Dermis blood vessel endothelial cell (primary cell): ENCODE data around the gene PRKCI. TPM values are rescaled to one million over a fixed set of nuclear protein-coding genes. Genes with fewer than 3 reads are reported as not detected.
"Not testable (repeated sequence)": the region's sequence is repeated elsewhere in the genome, so short reads cannot be mapped to it uniquely, and the experiment has no call there.

Source experiments
- DNase-seq: peaks from one replicate; pipeline ENCODE4 v3.0.0; 2010
- total RNA-seq: library from RNA; depleted of rRNA; stranded (reverse); fragments of >200 nt; gene quantifications from 2 replicates; pipeline ENCODE4 v1.2.3, GENCODE V29; 2014

PRKCI gene
- total RNA-seq, 1 donor from 2014 or later: 32.8 TPM

DNA sequence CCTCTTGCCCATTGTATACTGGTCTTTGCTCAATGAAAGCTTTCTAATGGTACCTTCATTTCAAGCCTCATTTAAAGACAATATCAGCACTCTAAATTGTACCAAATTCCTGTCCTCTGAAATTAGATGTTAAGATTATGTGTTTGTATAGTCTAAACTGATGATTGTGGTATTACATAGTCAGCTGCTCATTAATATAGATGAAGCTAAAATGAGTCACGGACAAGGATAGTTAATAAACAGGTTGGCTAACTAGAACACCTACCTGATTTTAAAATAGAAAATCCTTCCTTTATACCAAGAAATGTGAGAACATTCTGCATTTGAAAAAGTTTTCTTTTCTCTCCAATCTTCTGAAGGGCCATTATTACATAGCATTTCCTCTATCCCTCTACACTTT is 2.9 kb downstream of the PRKCI start:
- no peak for DNase-seq

DNA sequence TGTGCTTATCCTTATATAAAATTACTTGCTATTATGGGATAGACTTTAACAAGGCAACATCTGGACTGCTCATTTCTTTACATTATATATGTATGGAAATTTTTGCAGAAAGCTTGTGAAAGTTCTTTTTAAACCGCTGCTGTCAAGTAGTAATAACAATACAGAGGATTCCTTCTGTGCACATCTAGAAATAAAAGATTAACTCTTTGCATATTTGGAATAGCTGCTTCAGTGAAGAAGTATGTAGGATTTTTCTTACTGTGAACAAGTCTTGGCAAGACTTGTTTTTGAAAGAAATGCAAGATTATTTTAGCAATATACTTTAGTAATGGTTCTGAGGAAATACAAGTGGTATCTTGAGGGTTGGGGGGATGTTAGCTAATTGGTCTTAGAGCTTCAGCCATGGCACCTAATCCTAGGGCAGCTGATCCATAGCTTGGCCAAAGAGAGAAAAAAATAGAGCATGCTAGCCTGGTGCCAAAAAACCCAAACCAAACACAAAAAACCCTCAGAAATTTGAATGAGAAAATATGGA is 4.3 kb downstream of the PRKCI start:
- no peak for DNase-seq

DNA sequence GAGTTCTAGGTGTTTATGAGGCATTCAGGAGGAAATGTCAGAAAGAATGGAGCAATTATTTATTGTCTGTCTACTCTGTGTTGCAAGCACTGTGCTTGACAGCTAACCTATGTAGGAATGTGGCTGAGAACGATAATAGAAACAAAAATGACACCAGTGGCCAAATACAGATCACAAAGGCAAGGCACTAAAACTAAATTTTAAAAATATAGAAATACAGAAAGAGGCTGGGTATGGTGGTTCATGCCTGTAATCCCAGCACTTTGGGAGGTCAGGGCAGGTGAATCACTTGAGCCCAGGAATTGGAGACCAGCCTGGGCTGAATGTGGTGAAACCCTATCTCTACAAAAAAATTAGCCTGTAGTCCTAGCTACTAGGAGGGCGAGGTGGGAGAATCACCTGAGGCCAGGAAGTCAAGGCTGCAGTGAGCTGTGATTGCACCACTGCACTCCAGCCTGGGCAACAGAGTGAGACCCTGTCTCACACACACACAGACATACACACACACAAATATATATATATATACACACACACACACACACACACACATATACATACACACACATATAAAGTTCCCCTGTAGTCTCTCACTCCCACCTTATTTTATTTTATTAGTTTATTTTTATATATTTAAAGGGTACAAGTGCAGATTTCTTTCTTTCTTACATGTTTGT is 6.0 kb downstream of the PRKCI start:
- DNase-seq: peak; percentile 7

DNA sequence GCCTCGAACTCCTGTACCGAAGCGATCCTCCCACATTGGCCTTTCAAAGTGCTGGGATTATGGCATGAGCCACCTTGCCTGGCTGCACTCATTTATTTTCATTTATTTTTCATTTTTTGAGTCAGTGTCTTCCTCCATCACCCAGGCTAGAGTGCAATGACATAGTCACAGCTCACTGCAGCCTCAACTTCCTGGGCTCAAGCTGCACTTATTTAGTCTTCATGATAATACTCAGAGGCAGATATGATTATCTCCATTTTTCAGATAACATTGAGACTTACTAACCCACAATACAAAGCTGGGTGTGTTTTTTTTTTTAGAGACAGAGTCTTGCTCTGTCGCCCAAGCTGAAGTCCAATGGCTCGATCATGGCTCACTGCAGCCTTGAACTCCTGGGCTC is 10.0 kb downstream of the PRKCI start:
- DNase-seq: no peak

DNA sequence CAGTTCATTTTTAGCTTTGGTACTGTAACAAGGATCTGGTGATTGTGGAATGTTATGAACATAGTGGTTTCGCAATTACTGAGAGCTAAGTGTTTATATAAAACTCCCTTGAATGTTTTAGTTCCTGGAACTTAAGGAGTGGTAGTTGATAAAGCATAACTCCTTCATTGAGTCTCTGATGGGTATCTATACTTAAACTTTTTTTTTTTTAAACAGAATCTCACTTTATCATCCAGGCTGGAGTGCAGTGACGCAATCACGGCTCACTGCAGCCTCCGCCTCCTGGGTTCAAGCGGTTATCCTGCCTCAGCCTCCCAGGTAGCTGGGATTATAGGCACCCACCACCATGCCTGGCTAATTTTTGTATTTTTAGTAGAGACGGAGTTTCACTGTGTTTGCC is 11.3 kb downstream of the PRKCI start:
- no peak for DNase-seq

DNA sequence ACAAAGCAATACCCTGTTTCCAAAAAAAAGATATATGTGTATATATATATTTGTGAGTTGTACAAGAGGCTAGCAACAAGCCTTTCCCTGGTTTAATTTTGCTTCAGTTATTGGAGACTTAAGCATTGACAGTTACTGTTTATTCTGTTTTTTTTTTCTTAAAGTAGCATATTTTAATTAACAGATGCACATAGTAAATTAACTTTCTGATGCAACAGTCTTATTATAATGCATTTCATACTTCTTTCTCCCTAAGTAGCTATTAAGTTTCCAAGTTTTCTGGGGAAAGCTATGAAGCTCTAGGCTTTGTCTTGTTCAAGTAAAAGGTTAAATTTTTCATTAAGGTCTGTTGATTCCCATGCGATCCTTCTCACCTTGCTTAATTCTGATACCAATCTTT is 17.9 kb downstream of the PRKCI start:
- DNase-seq: no peak

DNA sequence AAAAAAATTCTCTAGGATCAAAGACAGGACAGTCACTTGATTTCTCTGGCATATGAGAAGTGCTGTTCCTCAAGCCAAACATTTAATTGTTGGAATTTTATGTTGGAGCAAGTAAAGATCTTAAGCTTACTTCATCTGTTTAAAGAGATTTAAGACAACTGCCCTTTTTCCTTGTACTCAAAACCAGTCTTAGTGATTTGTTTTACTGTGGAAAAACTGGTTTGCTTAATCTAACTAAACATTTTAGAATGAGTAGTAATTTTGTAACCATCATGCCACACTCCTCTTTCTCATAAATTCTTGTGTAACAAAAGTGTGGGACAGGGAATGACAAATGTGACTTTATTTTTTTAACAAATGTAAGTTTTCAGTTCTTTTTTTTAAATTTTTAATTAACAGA is 18.4 kb downstream of the PRKCI start:
- no peak for DNase-seq

DNA sequence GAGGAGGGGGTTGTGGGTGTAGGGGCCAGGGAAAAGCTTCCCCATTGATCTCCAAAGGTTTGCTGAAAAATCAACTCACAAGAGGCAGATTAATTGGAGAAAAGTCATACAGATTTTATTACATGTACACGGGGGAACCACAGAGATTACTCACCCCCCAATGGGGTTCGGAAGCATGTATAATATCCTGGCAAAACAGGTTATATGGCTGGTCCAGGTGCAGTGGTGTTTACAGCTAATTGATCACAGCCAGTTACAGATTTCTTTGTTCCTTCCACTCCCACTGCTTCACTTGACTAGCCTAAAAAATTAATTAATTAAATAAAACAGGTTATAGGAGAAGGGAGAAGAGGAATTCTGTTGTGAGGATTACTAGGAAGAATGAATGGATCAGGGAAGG is 22.4 kb downstream of the PRKCI start:
- DNase-seq: no peak

DNA sequence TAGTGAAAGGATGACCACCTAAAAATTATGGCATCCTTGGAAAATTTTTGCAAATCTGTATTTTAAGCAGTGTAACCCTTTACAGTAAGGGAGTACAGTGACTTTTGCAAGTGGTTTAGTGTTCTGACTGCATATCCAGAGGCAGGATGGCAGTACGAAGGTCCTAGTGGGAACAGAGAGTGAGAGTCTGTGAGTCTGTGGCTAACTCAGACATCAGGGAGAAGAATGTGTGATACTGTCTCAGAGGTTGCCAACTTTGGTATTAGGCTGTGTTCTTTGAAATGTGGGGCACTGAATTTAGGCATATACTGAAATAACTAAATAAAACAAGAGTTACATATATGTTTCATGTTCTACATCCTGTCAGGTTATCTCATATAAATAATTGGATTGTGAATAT is 25.7 kb downstream of the PRKCI start:
- DNase-seq: no peak

DNA sequence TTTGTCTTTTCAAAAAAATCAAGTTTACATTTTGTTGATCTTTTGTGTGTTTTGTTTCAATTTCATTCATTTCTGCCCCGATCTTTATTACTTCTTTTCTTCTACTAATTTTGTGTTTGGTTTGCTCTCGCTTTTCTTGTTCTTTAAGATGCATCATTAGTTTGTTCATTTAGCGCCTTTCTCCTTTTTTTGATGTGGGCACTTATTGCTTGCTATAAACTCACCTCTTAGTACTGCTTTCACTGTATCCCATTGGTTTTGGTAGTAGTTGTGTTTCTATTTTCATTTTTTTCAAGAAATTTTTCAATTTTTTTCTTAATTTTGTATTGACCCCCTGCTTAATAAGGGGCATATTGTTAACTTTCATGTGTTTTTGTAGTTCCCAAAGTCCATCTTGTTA is 34.4 kb downstream of the PRKCI start:
- no peak for DNase-seq

DNA sequence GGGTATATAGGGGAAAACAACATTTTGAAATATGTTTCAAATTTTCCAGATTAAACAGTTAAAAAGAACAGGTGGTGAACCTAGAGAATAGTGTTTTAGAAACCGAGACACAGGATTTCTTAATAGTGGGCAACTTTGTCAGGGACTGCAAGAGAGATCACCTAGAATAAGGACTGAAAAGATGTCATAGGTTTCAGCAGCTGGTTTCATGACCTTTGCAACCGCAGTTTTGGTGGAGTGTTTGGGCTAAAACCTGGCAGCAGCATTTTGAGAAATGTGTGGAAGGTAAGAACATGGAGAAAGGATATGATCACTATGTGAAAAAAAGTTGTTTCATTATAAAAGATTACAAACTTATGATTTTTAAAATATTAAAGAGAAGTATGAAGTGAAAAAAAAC is 34.9 kb downstream of the PRKCI start:
- DNase-seq: no peak

DNA sequence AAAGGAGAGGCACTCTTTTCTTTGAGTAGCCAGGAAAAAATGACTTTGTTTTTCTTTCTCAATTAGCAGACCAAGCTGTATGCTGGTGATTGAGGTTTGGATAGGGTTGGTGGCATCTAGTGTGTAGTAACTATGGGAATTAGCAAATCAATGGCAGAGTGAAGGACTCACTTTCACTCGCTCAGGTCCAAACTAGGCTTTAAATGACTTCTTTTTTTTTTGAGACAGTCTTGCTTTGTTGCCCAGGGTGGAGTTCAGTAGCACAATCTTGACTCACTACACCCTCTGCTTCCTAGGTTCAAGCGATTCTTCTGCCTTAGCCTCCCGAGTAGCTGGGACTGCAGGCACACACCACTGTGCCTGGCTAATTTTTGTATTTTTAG is 35.9 kb downstream of the PRKCI start:
- no peak for DNase-seq

DNA sequence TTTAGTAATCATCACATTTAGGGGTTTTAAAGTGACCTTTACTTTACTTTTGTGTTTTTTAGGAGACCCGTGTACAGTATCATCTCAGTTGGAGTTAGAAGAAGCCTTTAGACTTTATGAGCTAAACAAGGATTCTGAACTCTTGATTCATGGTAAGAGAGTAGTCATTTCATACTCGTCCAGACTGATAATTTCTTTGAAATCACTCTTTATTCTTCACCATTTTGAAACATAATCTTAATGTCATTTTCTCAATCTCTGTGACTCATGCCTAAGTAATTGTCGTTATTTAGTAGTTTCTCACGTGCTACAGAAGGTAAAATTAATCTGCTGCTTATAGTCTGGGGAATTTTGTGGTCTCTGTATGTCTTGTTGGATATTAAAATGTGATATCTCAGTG is 37.7 kb downstream of the PRKCI start:
- no peak for DNase-seq

DNA sequence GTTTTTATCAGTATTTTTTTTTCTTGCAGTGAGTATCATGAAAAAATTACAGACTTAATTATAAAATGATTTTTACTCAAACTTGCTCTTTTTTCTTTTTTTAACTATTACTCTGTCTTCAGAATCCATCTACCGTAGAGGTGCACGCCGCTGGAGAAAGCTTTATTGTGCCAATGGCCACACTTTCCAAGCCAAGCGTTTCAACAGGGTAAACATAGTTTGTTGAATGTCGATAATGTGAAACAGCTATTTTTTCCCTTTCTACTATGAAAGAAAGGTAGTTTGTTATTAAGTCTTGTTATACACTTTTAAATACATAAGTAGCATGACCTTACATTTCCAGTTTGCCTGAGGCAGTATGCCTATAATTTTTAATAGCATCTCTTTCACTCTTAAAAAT is 45.6 kb downstream of the PRKCI start:
- DNase-seq: no peak

DNA sequence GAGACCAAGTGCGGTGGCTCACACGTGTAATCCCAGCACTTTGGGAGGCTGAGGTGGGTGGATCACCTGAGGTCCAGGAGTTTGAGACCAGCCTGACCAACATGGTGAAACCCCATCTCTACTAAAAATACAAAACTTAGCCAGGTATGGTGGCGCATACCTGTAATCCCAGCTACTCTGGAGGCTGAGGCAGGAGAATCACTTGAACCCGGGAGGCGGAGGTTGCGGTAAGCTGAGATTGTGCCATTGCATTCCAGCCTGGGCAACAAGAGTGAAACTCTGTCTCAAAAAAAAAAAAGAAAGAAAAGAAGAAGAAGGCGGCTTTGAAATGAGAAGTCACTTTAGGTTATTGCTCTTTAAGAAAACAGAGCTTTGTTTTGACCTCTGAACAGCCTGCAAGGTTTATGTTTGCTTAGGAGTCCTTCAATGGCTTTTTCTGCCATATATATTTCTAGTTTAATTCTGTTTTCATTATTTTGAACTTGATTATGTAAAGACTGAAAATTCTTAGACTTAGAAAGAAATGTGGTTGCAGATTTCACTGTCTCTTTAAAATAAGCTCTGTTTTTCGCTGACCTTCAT is 47.5 kb downstream of the PRKCI start:
- not testable (repeated sequence) for DNase-seq

DNA sequence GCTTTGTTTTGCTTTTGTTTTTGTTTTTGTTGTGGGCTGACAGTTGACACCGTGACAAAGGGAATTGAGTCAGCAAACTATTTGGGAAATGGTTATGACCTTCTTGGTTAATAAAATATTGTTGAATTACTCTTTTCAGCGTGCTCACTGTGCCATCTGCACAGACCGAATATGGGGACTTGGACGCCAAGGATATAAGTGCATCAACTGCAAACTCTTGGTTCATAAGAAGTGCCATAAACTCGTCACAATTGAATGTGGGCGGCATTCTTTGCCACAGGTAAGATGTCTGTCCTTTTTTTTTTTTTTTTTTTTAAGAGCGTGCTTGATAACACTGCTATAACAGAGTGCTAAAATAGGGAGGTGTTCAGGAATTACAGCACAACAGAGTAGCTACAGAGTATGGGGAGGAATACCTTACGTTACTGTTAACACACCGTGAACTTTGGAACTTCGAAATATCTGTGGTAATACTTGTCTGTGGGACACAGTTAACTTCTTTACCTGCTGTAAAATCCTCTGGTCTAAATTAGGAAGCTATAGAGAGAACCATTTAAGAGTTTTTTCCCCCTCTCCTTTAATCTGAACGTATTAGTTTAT is 48.2 kb downstream of the PRKCI start:
- no peak for DNase-seq

DNA sequence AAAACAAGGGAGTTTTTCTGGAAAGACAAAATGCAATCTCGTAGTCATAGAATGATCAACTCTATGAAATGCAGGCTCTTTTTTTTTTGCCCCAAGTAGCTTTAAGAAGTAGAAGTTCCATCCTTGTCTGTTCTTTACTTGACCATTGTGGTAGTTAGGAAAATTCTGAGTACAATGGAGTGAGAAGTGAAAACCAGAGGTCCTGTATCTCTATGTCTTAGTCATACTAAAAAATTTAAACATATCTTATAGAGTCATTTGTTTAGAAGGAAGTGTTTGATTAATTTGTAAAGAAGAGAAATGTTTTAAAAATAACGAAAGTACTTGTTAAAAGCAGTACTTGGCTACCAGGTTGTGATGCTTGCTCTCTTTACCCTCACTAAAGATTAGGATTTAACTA is 52.4 kb downstream of the PRKCI start:
- no peak for DNase-seq

DNA sequence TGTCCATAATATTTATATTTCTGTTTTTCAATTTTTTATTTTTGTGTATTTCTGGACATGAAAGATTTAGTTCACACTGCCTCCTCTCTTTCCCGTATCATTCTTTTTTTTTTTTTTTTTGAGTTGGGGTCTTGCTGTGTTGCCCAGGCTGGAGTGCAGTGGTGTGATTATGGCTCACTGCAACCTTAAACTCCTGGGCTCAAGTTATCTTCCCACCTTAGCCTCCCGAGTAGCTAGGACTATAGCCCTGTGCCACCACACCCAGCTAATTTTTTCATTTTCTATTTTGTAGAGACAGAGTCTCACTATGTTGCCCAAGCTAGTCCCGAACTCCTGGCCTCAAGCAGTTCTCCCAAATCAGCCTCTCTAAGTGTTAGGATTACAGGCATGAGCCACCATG is 53.6 kb downstream of the PRKCI start:
- no peak for DNase-seq

DNA sequence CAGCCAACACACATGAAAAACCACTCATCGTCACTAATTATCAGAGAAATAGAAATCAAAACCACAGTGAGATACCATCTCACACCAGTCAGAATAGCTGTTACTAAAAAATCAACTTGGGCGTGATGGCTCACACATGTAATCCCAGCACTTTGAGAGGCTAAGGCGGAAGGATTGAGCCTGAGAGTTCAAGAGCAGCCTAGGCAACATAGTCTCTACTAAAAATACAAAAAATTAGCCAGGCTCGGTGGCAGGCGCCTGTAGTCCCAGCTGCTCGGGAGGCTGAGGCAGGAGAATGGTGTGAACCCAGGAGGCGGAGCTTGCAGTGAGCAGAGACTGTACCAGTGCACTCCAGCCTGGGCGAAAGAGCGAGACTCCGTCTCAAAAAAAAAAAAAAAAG is 55.1 kb downstream of the PRKCI start:
- not testable (repeated sequence) for DNase-seq

DNA sequence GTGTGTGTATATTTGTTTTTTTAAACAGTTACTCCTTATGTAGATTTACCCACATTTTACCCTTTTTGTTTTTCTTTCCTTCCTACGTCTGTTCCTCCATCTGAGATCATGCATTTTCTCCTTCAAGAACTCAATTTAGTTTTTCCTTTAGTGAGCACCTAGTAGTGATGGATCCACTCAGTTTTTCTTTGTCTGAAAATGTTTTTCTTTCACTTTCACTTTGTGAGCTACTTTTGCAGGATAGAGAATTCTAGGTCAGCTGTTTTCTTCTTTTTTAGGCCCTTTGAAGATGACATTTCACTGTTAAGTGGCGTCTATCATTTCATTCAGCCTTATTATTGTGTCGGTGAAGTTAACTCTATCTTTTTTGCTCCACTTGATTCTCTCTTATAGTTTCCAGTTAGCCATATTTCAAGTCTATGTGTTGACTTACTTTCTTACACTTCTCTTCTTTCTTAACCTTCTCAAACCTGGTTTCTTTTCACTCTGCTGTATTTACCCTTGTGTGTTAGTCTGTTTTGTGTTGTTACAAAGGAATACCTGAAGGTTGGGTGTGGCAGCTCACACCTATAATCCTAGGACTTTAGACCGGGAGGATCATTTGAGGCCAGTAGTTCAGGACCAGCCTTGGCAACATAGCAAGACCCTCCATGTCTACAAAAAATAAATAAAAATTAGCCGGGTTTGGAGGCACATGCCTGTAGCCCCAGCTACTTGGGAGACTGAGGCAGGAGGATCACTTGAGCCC is 55.8 kb downstream of the PRKCI start:
- DNase-seq: no peak

DNA sequence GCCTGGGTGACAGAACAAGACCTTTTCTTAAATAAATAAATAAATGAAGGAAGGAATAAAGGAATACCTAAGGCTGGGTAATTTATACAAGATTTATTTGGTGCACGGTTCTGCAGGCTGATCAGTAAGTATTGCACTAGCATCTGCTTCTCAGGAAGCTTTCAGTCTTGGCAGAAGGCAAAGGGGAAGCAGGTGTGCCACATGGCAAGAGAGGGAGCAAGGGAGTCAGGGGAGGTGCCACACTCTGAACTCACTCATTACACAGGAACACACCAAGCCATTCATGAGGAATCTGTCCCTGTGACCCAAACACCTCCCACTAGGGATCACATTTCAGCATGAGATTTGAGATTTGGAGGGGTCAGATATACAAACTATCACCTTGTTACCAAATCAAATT is 56.4 kb downstream of the PRKCI start:
- DNase-seq: peak; percentile 16

DNA sequence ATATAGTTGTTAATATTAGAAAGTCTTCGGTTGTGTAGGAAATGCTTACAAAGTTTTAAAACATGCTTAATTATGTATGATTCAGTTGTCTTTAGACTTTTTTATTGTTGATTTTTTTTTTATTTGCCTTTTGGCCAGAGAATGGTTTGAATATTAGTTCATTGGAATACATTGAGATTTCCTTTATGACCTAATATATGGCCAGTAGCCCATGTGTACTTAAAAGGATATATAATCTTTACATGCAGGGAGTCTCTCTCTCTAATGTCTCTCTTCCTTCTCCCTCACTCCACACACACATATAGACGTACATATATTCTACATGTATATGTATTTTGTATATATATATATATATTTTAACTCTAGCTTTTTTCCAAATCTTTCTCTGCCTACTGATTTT is 68.0 kb downstream of the PRKCI start:
- DNase-seq: no peak

DNA sequence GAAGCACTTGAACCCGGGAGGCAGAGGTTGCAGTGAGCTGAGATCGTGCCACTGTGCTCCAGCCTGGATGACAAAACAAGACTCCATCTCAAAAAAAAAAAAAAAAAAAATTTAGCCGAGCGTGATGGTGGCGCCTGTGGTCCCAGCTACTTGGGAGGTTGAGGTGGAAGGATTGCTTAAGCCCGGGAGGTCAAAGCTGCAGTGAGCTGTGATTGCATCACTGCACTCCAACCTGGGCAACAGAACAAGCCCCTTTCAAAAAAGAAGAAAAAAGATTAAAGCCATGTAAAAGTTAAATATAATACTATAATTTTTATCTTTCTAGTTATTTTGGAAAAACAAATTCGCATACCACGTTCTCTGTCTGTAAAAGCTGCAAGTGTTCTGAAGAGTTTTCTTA is 73.4 kb downstream of the PRKCI start:
- no peak for DNase-seq

DNA sequence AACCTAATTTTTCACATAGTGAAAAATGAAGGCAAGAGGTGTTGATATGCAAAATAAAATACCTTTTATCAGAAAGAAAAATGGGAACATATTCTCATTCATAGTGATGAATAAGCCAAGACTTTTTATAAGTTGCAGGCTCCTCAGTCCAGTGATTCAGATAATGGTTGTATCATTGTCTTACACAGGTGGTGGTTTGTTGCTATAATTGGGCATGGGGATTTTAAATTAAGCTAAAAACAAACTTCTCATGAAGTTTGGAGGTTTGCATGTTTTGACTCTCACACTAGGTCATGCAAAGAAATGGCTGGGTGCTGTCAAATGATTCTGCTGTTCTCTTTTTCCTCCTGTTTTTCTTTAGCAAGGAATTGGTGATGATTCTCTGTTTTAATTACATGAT is 74.5 kb downstream of the PRKCI start:
- DNase-seq: no peak
